Calu3 (cell line): ENCODE data around the gene FHIT. TPM values are rescaled to one million over a fixed set of nuclear protein-coding genes. Genes with fewer than 3 reads are reported as not detected.

Experiments used
- BruUV-seq: library from RNA; stranded (reverse); fragments of 400-500 nt; replicated peaks from 2 replicates; lab custom pipeline; 2021; lab: Mats Ljungman, UMichigan
- CTCF ChIA-PET: fragments of 300-600 bp; sonication (Branson Sonifier 250); formaldehyde crosslinking; loops from one replicate; lab custom pipeline; 2022; ENCODE audit warnings: antibody characterized with exemption; lab: Charles Lee
- DNase-seq: peaks from one replicate; pipeline ENCODE4 v3.0.0; 2022
- H3K27ac Mint-ChIP-seq: one replicate; pipeline ENCODE4 v1.8.0; 2022; ENCODE audit warnings: mixed read lengths; ENCODE audit not compliant: unreplicated experiment
- H3K27me3 Mint-ChIP-seq: one replicate; pipeline ENCODE4 v1.8.0; 2022; ENCODE audit warnings: mixed read lengths; ENCODE audit not compliant: unreplicated experiment
- H3K36me3 Mint-ChIP-seq: one replicate; pipeline ENCODE4 v1.8.0; 2022; ENCODE audit warnings: mild to moderate bottlenecking, moderate library complexity, mixed read lengths; ENCODE audit not compliant: insufficient read depth, unreplicated experiment
- H3K4me1 Mint-ChIP-seq: one replicate; pipeline ENCODE4 v1.8.0; 2022; ENCODE audit warnings: mild to moderate bottlenecking, low read depth, mixed read lengths; ENCODE audit not compliant: unreplicated experiment
- H3K4me3 Mint-ChIP-seq: one replicate; pipeline ENCODE4 v1.8.0; 2022; ENCODE audit warnings: mild to moderate bottlenecking, low read depth, moderate library complexity, mixed read lengths; ENCODE audit not compliant: unreplicated experiment
- H3K9me3 Mint-ChIP-seq: one replicate; pipeline ENCODE4 v1.8.0; 2022; ENCODE audit warnings: low read depth, mixed read lengths; ENCODE audit not compliant: unreplicated experiment
- intact Hi-C: fragments of 100-400 bp; cut with micrococcal nuclease; formaldehyde crosslinking; loops from one replicate; pipeline ENCODE4 v1.10.0; 2022; ENCODE audit not compliant: unreplicated experiment
- total RNA-seq: library from RNA; stranded (reverse); gene quantifications from 2 replicates; pipeline ENCODE4 v1.2.3, GENCODE V29; 2022
- TF ChIP-seq, protein P1 (sequence below): fragments of 200-600 bp; IDR thresholded peaks from one replicate; pipeline ENCODE4 v1.8.0; 2022; ENCODE audit warnings: antibody characterized with exemption; ENCODE audit not compliant: unreplicated experiment

Gene FHIT
- total RNA-seq, 1 experiment from 2014 or later, result 6.2 TPM

DNA sequence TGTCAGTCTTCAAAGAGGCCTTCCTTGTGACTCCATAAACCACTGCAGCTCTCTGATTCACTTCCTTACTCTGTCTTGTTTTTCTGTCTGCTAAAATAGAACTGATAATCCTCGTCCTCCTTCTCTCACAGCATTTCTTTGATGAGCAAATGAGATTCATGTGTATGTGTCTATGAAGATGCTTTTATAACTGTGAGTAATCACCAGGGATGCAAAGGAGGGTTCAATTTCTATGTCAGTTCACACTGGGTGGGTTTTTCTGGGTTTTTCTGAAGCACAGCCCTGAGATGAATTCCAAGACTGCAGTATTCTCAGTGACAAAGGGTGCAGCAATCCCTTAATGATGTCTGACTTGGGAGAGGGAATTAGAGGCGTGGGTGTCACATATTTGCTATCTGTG, 1454.8 kb downstream of the FHIT start:
- H3K27ac Mint-ChIP-seq, result no peak overlapping the region
- no peaks in the 10 kb centered on the region for H3K27me3 Mint-ChIP-seq
- DNase-seq, result no peak
- no peak overlapping the region for H3K4me3 Mint-ChIP-seq
- intact Hi-C loops, result no loop called here
- CTCF ChIA-PET, result no interaction called here
- H3K36me3 Mint-ChIP-seq, result no peaks in the 10 kb centered on the region
- H3K4me1 Mint-ChIP-seq, result no peaks in the 10 kb centered on the region
- no TSS peak for BruUV-seq
- H3K9me3 Mint-ChIP-seq, result peaks cover 5% of the 10 kb centered on the region
- TF ChIP-seq, protein P1, sequence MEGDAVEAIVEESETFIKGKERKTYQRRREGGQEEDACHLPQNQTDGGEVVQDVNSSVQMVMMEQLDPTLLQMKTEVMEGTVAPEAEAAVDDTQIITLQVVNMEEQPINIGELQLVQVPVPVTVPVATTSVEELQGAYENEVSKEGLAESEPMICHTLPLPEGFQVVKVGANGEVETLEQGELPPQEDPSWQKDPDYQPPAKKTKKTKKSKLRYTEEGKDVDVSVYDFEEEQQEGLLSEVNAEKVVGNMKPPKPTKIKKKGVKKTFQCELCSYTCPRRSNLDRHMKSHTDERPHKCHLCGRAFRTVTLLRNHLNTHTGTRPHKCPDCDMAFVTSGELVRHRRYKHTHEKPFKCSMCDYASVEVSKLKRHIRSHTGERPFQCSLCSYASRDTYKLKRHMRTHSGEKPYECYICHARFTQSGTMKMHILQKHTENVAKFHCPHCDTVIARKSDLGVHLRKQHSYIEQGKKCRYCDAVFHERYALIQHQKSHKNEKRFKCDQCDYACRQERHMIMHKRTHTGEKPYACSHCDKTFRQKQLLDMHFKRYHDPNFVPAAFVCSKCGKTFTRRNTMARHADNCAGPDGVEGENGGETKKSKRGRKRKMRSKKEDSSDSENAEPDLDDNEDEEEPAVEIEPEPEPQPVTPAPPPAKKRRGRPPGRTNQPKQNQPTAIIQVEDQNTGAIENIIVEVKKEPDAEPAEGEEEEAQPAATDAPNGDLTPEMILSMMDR, result no peak

GRCh38 chr3:59795756-59796155, 1455.5 kb downstream of the FHIT start:
- H3K9me3 Mint-ChIP-seq, result peaks cover 5% of the 10 kb centered on the region

GRCh38 chr3:59793976-59794375, 1457.3 kb downstream of the FHIT start:
- no peaks in the 10 kb centered on the region for H3K4me1 Mint-ChIP-seq
- CTCF ChIA-PET, result no interaction called here
- no peaks in the 10 kb centered on the region for H3K36me3 Mint-ChIP-seq
- peaks cover 8% of the 10 kb centered on the region for H3K9me3 Mint-ChIP-seq
- intact Hi-C loops, result no loop called here
- H3K27me3 Mint-ChIP-seq, result no peaks in the 10 kb centered on the region
- DNase-seq, result no peak
- no TSS peak for BruUV-seq
- TF ChIP-seq, protein P1, result no peak
- no peak overlapping the region for H3K4me3 Mint-ChIP-seq
- H3K27ac Mint-ChIP-seq, result no peak overlapping the region

More at GRCh38 chr3:59795756-59796155, 1455.5 kb downstream of the FHIT start:
- intact Hi-C loops, result no loop called here
- TF ChIP-seq, protein P1, result no peak
- H3K36me3 Mint-ChIP-seq, result no peaks in the 10 kb centered on the region
- no peak overlapping the region for H3K4me3 Mint-ChIP-seq
- no peaks in the 10 kb centered on the region for H3K4me1 Mint-ChIP-seq
- DNase-seq, result no peak
- BruUV-seq, result no TSS peak
- no peaks in the 10 kb centered on the region for H3K27me3 Mint-ChIP-seq
- CTCF ChIA-PET, result no interaction called here
- no peak overlapping the region for H3K27ac Mint-ChIP-seq

DNA sequence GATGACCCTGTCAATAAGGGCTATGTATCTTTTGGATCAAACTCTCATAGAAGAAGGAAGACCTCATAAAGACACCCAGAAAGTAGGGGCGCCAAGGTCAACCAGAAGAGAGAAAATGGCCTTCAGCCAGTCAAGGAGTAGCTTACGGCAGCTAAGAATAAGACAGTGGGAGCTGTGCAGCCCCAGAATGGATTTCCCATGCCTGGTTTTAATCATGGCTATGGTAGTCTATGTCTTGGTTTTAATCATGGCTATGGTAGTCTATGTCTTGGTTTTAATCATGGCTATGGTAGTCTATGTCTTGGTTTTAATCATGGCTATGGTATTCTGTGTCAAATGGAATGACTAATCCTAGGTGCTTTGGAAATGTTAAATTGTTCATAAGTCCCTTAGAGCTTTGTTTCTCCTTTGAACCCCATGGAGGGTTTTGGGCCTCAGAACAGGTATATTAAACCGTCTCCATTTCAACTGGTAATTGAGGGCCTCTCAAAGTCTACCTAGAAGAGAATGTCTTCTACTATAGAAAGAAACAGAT, 1459.4 kb downstream of the FHIT start:
- peaks cover 10% of the 10 kb centered on the region for H3K9me3 Mint-ChIP-seq
- no peak for DNase-seq
- CTCF ChIA-PET, result no interaction called here
- intact Hi-C loops, result no loop called here
- BruUV-seq, result no TSS peak
- no peak overlapping the region for H3K27ac Mint-ChIP-seq
- H3K36me3 Mint-ChIP-seq, result no peaks in the 10 kb centered on the region
- no peak overlapping the region for H3K4me3 Mint-ChIP-seq
- TF ChIP-seq, protein P1, result no peak
- no peaks in the 10 kb centered on the region for H3K4me1 Mint-ChIP-seq
- H3K27me3 Mint-ChIP-seq, result no peaks in the 10 kb centered on the region
